SK-N-SH treated with all-trans-retinoic acid at 6 μM for 48 hours (cell line): Measurements from ENCODE around the gene EDC3.

Experiments
- ATAC-seq: fragments of 200-7000 bp; cut with Tn5 transposase; 3 replicates; pipeline ENCODE4 v1.9.1; 2020; ENCODE audit warnings: mild to moderate bottlenecking, moderate library complexity
- ARNTL ChIP-seq: fragments of 450-650 bp; formaldehyde crosslinking; IDR thresholded peaks from 2 replicates; pipeline ENCODE4 v1.5.0; 2020; ENCODE audit warnings: low read depth, mild to moderate bottlenecking, moderate library complexity, borderline replicate concordance
- BACH2 ChIP-seq: fragments of 250-450 bp; sonication (Bioruptor Pico); IDR thresholded peaks from 2 replicates; pipeline ENCODE4 v1.9.0; 2021; ENCODE audit warnings: mild to moderate bottlenecking, borderline replicate concordance
- CSDC2 ChIP-seq: fragments of 250-450 bp; sonication (Bioruptor Pico); IDR thresholded peaks from 2 replicates; pipeline ENCODE4 v1.5.0; 2020; ENCODE audit warnings: mild to moderate bottlenecking, moderate library complexity
- ESRRG ChIP-seq: fragments of 250-450 bp; sonication (Bioruptor Pico); IDR thresholded peaks from 2 replicates; pipeline ENCODE4 v1.6.1; 2021; ENCODE audit warnings: mild to moderate bottlenecking
- GLIS3 ChIP-seq: fragments of 250-450 bp; sonication (Bioruptor Pico); IDR thresholded peaks from 2 replicates; pipeline ENCODE4 v1.5.0; 2020; ENCODE audit warnings: mild to moderate bottlenecking, moderate library complexity
- OSR1 ChIP-seq: fragments of 250-450 bp; sonication (Bioruptor Pico); IDR thresholded peaks from 2 replicates; pipeline ENCODE4 v1.8.0; 2022; ENCODE audit warnings: moderate library complexity, mild to moderate bottlenecking, inconsistent platforms
- RARB ChIP-seq: fragments of 250-450 bp; sonication (Bioruptor Pico); IDR thresholded peaks from 2 replicates; pipeline ENCODE4 v1.8.0; 2021; ENCODE audit warnings: mild to moderate bottlenecking, moderate library complexity
- SNAI2 ChIP-seq: fragments of 250-450 bp; sonication (Bioruptor Pico); IDR thresholded peaks from 2 replicates; pipeline ENCODE4 v1.5.0; 2020; ENCODE audit warnings: mild to moderate bottlenecking, moderate library complexity
- TCF4 ChIP-seq: fragments of 250-450 bp; sonication (Bioruptor Pico); IDR thresholded peaks from 2 replicates; pipeline ENCODE4 v1.8.0; 2021; ENCODE audit warnings: mild to moderate bottlenecking, moderate library complexity, borderline replicate concordance
- TOX ChIP-seq: fragments of 250-450 bp; sonication (Bioruptor Pico); IDR thresholded peaks from 2 replicates; pipeline ENCODE4 v1.8.0; 2021; ENCODE audit warnings: mild to moderate bottlenecking, moderate library complexity, borderline replicate concordance
- TSHZ2 ChIP-seq: fragments of 250-450 bp; sonication (Bioruptor Pico); IDR thresholded peaks from 2 replicates; pipeline ENCODE4 v1.5.0; 2020; ENCODE audit warnings: mild to moderate bottlenecking, moderate library complexity
- ZC3H10 ChIP-seq: fragments of 250-450 bp; sonication (Bioruptor Pico); IDR thresholded peaks from 2 replicates; pipeline ENCODE4 v1.5.1; 2021; ENCODE audit warnings: mild to moderate bottlenecking, moderate library complexity
- ZFP30 ChIP-seq: fragments of 450-650 bp; formaldehyde crosslinking; IDR thresholded peaks from 2 replicates; pipeline ENCODE4 v1.5.0; 2022; ENCODE audit warnings: mild to moderate bottlenecking, moderate library complexity
- ZNF565 ChIP-seq: fragments of 450-650 bp; formaldehyde crosslinking; conservative IDR thresholded peaks from 2 replicates; pipeline ENCODE4 v1.5.0; 2020; ENCODE audit warnings: low read depth, mild to moderate bottlenecking, moderate library complexity
- ZNF70 ChIP-seq: fragments of 450-650 bp; formaldehyde crosslinking; IDR thresholded peaks from 2 replicates; pipeline ENCODE4 v1.5.0; 2020; ENCODE audit warnings: mild to moderate bottlenecking, moderate library complexity
- TF ChIP-seq, protein P1 (sequence below): fragments of 250-450 bp; sonication (Bioruptor Pico); IDR thresholded peaks from 2 replicates; pipeline ENCODE4 v1.5.1; 2020; ENCODE audit warnings: low read depth, mild to moderate bottlenecking, moderate library complexity
- TF ChIP-seq, protein P2 (sequence below): fragments of 250-450 bp; sonication (Bioruptor Pico); IDR thresholded peaks from 2 replicates; pipeline ENCODE4 v1.8.0; 2021; ENCODE audit warnings: low read depth, mild to moderate bottlenecking, moderate library complexity, borderline replicate concordance
- TF ChIP-seq, protein P3 (sequence below): fragments of 250-450 bp; sonication (Bioruptor Pico); IDR thresholded peaks from 2 replicates; pipeline ENCODE4 v1.8.0; 2020; ENCODE audit warnings: mild to moderate bottlenecking, moderate library complexity, borderline replicate concordance

EDC3 gene

DNA sequence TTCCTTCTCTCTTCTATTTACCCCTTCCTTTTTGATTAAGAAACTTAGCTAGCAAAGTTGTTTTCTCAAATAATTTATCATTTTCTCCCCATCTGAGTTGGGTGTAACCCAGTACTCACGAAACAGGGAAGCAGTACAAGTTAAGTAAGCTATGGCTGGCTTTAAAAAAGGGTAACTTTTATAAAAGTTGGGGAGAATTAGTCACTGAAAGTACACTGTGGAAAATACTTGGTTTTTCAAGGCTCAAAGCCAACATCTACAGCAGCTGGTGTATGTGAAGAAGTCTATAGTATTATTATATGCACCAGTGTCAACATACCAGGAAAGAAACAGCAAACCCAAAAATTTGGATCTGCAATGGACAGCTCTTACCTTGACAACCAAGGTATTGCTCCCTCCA lies 54.7 kb downstream of the EDC3 start:
- TF ChIP-seq, protein P1, sequence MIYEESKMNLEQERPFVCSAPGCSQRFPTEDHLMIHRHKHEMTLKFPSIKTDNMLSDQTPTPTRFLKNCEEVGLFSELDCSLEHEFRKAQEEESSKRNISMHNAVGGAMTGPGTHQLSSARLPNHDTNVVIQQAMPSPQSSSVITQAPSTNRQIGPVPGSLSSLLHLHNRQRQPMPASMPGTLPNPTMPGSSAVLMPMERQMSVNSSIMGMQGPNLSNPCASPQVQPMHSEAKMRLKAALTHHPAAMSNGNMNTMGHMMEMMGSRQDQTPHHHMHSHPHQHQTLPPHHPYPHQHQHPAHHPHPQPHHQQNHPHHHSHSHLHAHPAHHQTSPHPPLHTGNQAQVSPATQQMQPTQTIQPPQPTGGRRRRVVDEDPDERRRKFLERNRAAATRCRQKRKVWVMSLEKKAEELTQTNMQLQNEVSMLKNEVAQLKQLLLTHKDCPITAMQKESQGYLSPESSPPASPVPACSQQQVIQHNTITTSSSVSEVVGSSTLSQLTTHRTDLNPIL (CRISPR knock-in tag), result no peak
- TF ChIP-seq GLIS3 (CRISPR knock-in tag), result no peak
- TF ChIP-seq ZNF565, result no peak
- TF ChIP-seq ESRRG, result no peak
- TF ChIP-seq TCF4 (CRISPR knock-in tag), result no peak
- no peak for TF ChIP-seq ZC3H10
- no peak for TF ChIP-seq SNAI2 (CRISPR knock-in tag)
- TF ChIP-seq ZNF70 (CRISPR knock-in tag), result no peak
- TF ChIP-seq ARNTL, result no peak
- TF ChIP-seq, protein P2, sequence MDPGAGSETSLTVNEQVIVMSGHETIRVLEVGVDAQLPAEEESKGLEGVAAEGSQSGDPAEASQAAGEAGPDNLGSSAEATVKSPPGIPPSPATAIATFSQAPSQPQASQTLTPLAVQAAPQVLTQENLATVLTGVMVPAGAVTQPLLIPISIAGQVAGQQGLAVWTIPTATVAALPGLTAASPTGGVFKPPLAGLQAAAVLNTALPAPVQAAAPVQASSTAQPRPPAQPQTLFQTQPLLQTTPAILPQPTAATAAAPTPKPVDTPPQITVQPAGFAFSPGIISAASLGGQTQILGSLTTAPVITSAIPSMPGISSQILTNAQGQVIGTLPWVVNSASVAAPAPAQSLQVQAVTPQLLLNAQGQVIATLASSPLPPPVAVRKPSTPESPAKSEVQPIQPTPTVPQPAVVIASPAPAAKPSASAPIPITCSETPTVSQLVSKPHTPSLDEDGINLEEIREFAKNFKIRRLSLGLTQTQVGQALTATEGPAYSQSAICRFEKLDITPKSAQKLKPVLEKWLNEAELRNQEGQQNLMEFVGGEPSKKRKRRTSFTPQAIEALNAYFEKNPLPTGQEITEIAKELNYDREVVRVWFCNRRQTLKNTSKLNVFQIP, result no peak
- no peak for TF ChIP-seq BACH2 (CRISPR knock-in tag)
- TF ChIP-seq RARB, result no peak
- TF ChIP-seq, all 23 proteins: peak for 0
- no peak for ATAC-seq

DNA sequence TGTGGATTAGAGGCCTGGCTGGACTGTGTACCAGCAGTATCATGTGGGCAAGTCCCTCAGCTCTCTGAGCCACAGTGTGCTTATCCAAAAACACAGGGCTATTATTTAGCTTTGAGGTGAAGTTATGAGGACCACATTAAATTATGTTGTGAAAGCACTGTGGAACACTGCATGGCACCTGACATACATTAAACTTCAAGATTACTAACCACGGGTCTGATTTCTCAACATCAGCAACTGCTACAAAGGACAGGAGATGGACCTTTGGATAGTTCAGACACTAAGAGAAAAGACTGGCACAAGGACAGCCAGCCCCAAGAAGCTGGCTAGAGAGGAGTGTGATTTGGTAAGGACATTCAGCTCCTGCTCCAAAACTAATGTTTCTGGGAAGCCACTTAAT lies 58.8 kb downstream of the EDC3 start:
- ATAC-seq, result no peak
- no peak for TF ChIP-seq ZNF70 (CRISPR knock-in tag)
- TF ChIP-seq, protein P2, result no peak
- no peak for TF ChIP-seq SNAI2 (CRISPR knock-in tag)
- no peak for TF ChIP-seq CSDC2
- no peak for TF ChIP-seq TSHZ2 (CRISPR knock-in tag)
- no peak for TF ChIP-seq OSR1 (CRISPR knock-in tag)
- TF ChIP-seq TCF4 (CRISPR knock-in tag), result no peak
- TF ChIP-seq, protein P3, sequence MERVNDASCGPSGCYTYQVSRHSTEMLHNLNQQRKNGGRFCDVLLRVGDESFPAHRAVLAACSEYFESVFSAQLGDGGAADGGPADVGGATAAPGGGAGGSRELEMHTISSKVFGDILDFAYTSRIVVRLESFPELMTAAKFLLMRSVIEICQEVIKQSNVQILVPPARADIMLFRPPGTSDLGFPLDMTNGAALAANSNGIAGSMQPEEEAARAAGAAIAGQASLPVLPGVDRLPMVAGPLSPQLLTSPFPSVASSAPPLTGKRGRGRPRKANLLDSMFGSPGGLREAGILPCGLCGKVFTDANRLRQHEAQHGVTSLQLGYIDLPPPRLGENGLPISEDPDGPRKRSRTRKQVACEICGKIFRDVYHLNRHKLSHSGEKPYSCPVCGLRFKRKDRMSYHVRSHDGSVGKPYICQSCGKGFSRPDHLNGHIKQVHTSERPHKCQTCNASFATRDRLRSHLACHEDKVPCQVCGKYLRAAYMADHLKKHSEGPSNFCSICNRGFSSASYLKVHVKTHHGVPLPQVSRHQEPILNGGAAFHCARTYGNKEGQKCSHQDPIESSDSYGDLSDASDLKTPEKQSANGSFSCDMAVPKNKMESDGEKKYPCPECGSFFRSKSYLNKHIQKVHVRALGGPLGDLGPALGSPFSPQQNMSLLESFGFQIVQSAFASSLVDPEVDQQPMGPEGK, result no peak
- no peak for TF ChIP-seq ZC3H10
- TF ChIP-seq GLIS3 (CRISPR knock-in tag), result no peak
- no peak for TF ChIP-seq ARNTL

- TF ChIP-seq ZNF565 (no peak), SNAI2 (CRISPR knock-in tag) (no peak), ZFP30 (CRISPR knock-in tag) (no peak), ZC3H10 (no peak), TOX (no peak), ZNF70 (CRISPR knock-in tag) (no peak)
- TF ChIP-seq, protein P2, result no peak
- TF ChIP-seq, protein P1 (CRISPR knock-in tag), result no peak
- ATAC-seq, result peak; percentile 78
Observed at GRCh38 chr15:74635228-74635627, 60.6 kb downstream of the EDC3 start.
